Dedifferentiated amniotic fluid mesenchymal stem cell (primary cell): ENCODE measurements around the gene NLGN4X.

Experiments used
- DNase-seq: peaks from one replicate; pipeline ENCODE4 v3.0.0-alpha.2; 2016; ENCODE audit errors: extremely low spot score

NLGN4X gene

GRCh38 chrX:5867778-5868177, 360.9 kb downstream of the NLGN4X start:
- DNase-seq, result no peak

GRCh38 chrX:5857232-5857631, 371.4 kb downstream of the NLGN4X start:
- no peak for DNase-seq

- no peak for DNase-seq
These were observed 375.7 kb downstream of the NLGN4X start for GRCh38 chrX:5852941-5853340.

DNA sequence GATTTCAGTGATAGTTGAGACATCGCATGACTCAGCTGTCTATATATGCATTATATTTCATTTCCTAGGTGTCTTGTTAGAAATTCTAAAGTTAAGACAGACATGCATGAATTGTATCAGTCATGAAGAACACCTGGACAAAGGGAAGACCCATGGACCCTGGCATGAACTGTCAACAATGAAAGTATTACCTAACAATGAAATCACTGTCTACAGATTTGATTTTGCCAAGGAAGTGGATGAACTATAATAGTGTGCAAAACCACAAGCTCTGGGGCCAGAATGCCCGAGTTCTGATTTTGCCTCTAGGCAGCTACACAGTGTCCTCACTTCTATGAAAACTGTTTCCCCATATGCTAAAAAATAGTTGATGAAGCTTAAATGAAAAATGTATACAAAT, 386.1 kb downstream of the NLGN4X start:
- DNase-seq, result no peak
